ENCODE results near the gene DNAJC4.

DNA sequence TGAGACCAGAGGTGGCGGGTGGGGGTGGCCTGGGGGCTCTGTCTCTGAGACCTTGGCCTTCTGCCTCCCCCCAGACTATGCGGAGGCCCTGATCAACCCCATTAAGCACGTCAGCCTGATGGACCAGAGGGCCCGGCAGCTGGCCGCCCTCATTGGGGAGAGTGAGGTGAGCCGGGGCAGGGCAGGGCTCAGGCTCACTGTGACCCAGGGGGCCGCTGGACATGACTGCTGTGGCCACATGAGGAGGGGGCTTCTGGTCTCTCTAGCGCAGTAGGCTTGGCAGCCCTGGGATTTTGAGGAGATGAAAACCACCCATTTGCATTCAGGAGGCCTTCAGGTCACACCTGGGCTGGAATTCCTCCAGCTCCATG, 33.6 kb downstream of the DNAJC4 start:
- TF ChIP-seq EZH2phosphoT487 (IDR thresholded peaks at IDR 0.05; ENCODE audit: low read depth, severe bottlenecking, unreplicated experiment) (no peak), EZH2 (IDR thresholded peaks at IDR 0.05; ENCODE audit: borderline replicate concordance) (no peak)
- TF ChIP-seq, protein P1, sequence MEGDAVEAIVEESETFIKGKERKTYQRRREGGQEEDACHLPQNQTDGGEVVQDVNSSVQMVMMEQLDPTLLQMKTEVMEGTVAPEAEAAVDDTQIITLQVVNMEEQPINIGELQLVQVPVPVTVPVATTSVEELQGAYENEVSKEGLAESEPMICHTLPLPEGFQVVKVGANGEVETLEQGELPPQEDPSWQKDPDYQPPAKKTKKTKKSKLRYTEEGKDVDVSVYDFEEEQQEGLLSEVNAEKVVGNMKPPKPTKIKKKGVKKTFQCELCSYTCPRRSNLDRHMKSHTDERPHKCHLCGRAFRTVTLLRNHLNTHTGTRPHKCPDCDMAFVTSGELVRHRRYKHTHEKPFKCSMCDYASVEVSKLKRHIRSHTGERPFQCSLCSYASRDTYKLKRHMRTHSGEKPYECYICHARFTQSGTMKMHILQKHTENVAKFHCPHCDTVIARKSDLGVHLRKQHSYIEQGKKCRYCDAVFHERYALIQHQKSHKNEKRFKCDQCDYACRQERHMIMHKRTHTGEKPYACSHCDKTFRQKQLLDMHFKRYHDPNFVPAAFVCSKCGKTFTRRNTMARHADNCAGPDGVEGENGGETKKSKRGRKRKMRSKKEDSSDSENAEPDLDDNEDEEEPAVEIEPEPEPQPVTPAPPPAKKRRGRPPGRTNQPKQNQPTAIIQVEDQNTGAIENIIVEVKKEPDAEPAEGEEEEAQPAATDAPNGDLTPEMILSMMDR (IDR thresholded peaks at IDR 0.05; ENCODE audit: poor library complexity) = no peak

Data from hepatocyte (in vitro differentiated cells).